ENCODE results near the gene ST7. TPM values are rescaled to one million over a fixed set of nuclear protein-coding genes. Genes with fewer than 3 reads are reported as not detected.

Gene ST7
- total and polyA plus RNA-seq, 2 of the 8 experiments (the other 6 are each of a cell fraction or from before 2014, with no cell fraction given): 16.3 to 18.0 TPM

DNA sequence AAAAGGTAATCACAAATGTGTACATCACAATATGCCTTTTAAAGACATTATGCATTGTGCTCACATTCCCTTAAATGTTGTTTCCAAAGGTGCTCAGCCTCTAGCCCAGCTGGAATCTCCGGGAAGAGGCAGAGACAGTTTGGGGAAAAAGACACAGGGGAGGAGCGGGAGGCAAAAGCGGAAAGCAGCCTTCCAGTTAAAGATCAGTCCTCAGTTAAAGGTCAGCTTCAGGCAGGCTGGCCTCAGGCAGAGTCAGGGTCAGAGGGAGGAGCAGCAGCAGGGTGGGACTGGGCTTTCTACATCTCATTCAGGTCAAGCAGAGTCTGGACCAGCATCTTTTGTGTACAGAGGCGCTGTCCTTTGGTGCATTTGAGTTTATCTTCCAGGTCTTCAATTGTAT is 18.6 kb downstream of the ST7 start:
- no peaks in the 10 kb centered on the region for H3K36me3 ChIP-seq (ENCODE audit: control insufficient read depth in 2 of 4, insufficient read depth in 4 of 4, low read length in 3 of 4)
- H4K20me1 ChIP-seq (replicated peaks in 1 of 2; ENCODE audit: control insufficient read depth in 1 of 2, insufficient read depth in 2 of 2, low read length in 2 of 2): no peaks in the 10 kb centered on the region
- H3K4me1 ChIP-seq (replicated peaks in 1 of 4; ENCODE audit: control insufficient read depth in 3 of 4, insufficient read depth in 4 of 4, low read length in 3 of 4): peaks cover 4 to 18% (median 12%) of the 10 kb centered on the region in 4 experiments; a peak in 4 of 7 replicates
- POLR2A ChIA-PET (ENCODE audit: partially characterized antibody): interaction anchor here (6.7 kb wide), 1 partner anchor 18 kb away, joined by 34 read pairs; the partner anchor contains the start of gene ST7
- H3K4me3 ChIP-seq (ENCODE audit: extremely low read depth in 1 of 4, insufficient read depth in 2 of 4, low read depth in 3 of 4, low read length in 4 of 4): no peak overlapping the region
- no peak overlapping the region for H3K4ac ChIP-seq (replicated peaks; ENCODE audit: insufficient read length, low read depth, low read length)
- no peak overlapping the region for H3K23ac ChIP-seq (ENCODE audit: insufficient read length)
- no peak overlapping the region for H2BK15ac ChIP-seq (ENCODE audit: low read length)
- H3K9ac ChIP-seq (replicated peaks in 1 of 4; ENCODE audit: extremely low read depth in 1 of 4, low read depth in 3 of 4, low read length in 3 of 4): no peak overlapping the region
- H4K5ac ChIP-seq (ENCODE audit: insufficient read length, low read depth, low read length): no peak overlapping the region
- no peaks in the 10 kb centered on the region for H3K23me2 ChIP-seq (ENCODE audit: low read depth, low read length)
- H3K56ac ChIP-seq (replicated peaks; ENCODE audit: insufficient read length, low read depth, low read length): no peak overlapping the region
- peak overlapping the region in 1 of 2 experiments; percentile 20; a peak in 1 of 4 replicates for H3K4me2 ChIP-seq (ENCODE audit: insufficient read depth in 1 of 2, low read depth in 2 of 2, low read length in 2 of 2)
- H3K18ac ChIP-seq (ENCODE audit: extremely low read depth, low read length): peak overlapping the region; percentile 78; the same call in 1 of the 2 replicates
- H2BK12ac ChIP-seq (ENCODE audit: low read depth, low read length): no peak overlapping the region
- WGBS, 2 experiments (ENCODE audit: extremely low coverage in 1 of 2, insufficient coverage in 1 of 2, insufficient read length in 1 of 2, insufficient replicate concordance in 2 of 2, low coverage in 1 of 2, low lambda C conversion rate in 2 of 2, missing lambda C conversion rate in 1 of 2): 52% methylated on average over 4 of the region's 4 CpGs; no CpG with 5 or more reads in 1 of the 2 experiments
- H3K27me3 ChIP-seq (replicated peaks in 1 of 4; ENCODE audit: control insufficient read depth in 3 of 4, extremely low read depth in 1 of 4, insufficient read depth in 3 of 4, low read length in 3 of 4): no peaks in the 10 kb centered on the region
- peak overlapping the region; percentile 25; the same call in 1 of the 2 replicates for H2AK5ac ChIP-seq (ENCODE audit: low read depth, low read length)
- no peak for DNase-seq (ENCODE audit: low read depth in 1 of 2, low spot score in 2 of 2)
- FAIRE-seq: no peak
- CTCF ChIA-PET (ENCODE audit: partially characterized antibody): interaction anchor here (0.6 to 4.5 kb wide), 10 partner anchors 14 to 944 kb away, joined by 3 to 50 read pairs (median 4); no protein-coding TSS in a partner anchor
- H2BK120ac ChIP-seq (replicated peaks; ENCODE audit: low read depth, low read length): no peak overlapping the region
- 0 out of 2 replicates have a peak overlapping the region, but pooled peaks have one; percentile 25 for H3K27ac ChIP-seq (ENCODE audit: low read depth, low read length)
- H4K8ac ChIP-seq (ENCODE audit: extremely low read depth, insufficient read depth, low read length): no peak overlapping the region
- H2AFZ ChIP-seq (ENCODE audit: low read length): no peak overlapping the region
- 0 out of 2 replicates have a peak overlapping the region, but pooled peaks have one; percentile 37 for H2BK5ac ChIP-seq (ENCODE audit: low read depth, low read length)
- no peak overlapping the region for H2BK20ac ChIP-seq (ENCODE audit: low read length)
- H3K9me3 ChIP-seq (ENCODE audit: insufficient read depth in 2 of 2, low read depth in 1 of 2, low read length in 1 of 2): no peaks in the 10 kb centered on the region
- no peak overlapping the region for H3K14ac ChIP-seq (ENCODE audit: insufficient read length)
- no peak overlapping the region for H4K91ac ChIP-seq (replicated peaks; ENCODE audit: insufficient read length, low read length)
- no peak for TF ChIP-seq SIRT6 (IDR thresholded peaks at IDR 0.05; ENCODE audit: low read length)
- no peak for TF ChIP-seq GABPA (IDR thresholded peaks at IDR 0.05; ENCODE audit: borderline replicate concordance, insufficient read depth, low read length)
- no peak for TF ChIP-seq MAFK (IDR thresholded peaks at IDR 0.05; ENCODE audit: low read depth, low read length)
- peaks cover 0 to 30% of the 10 kb centered on the region in 2 experiments; a peak in 2 of 4 replicates for H3K79me2 ChIP-seq (ENCODE audit: control insufficient read depth in 1 of 2, insufficient read depth in 2 of 2, low read length in 2 of 2)
- H3K79me1 ChIP-seq (ENCODE audit: low read depth, low read length): no peaks in the 10 kb centered on the region

All from H1 (cell line).